Mammary epithelial cell (primary cell): ENCODE measurements around the gene TMEM212.

Experiments used
- EZH2 ChIP-seq: IDR thresholded peaks from 2 replicates; pipeline ENCODE4 v1.6.1; 2012; ENCODE audit warnings: low read length, inconsistent platforms, borderline replicate concordance
- TF ChIP-seq, protein P1 (sequence below), 2 donors: IDR thresholded peaks in 1 of 2; conservative IDR thresholded peaks in 1 of 2; 2 replicates each; pipeline ENCODE4 v1.5.1; 2011 to 2012; ENCODE audit warnings: inconsistent platforms in 2 of 2, low read length in 2 of 2, mild to moderate bottlenecking in 2 of 2, control low read depth in 1 of 2, low read depth in 1 of 2; ENCODE audit not compliant: insufficient read depth in 1 of 2; ENCODE audit errors: extremely low read depth in 1 of 2

DNA sequence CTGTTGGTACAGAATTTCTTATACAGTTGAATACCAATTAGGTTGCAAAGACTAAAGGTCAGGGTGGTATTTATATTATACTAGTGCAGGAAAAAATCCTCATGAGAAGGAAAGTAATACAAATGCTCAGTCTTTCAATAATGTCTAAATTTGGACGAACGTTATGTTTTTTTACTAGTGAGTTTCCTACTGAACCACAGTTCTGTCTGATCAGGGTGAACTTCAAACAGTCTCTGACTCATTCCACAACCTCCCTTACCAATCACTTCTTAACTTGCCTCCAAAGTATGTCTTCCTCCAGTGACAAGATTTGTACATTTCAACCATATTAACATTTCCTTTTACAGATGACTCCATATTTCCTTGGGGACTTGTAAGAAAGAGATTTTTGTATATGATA, 3.4 kb downstream of the TMEM212 start:
- TF ChIP-seq, protein P1, sequence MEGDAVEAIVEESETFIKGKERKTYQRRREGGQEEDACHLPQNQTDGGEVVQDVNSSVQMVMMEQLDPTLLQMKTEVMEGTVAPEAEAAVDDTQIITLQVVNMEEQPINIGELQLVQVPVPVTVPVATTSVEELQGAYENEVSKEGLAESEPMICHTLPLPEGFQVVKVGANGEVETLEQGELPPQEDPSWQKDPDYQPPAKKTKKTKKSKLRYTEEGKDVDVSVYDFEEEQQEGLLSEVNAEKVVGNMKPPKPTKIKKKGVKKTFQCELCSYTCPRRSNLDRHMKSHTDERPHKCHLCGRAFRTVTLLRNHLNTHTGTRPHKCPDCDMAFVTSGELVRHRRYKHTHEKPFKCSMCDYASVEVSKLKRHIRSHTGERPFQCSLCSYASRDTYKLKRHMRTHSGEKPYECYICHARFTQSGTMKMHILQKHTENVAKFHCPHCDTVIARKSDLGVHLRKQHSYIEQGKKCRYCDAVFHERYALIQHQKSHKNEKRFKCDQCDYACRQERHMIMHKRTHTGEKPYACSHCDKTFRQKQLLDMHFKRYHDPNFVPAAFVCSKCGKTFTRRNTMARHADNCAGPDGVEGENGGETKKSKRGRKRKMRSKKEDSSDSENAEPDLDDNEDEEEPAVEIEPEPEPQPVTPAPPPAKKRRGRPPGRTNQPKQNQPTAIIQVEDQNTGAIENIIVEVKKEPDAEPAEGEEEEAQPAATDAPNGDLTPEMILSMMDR (conservative IDR thresholded peaks at IDR 0.05 in 1 of 2, IDR thresholded peaks at IDR 0.05 in 1 of 2; ENCODE audit: extremely low read depth in 1 of 2, insufficient read depth in 1 of 2, low read depth in 1 of 2, low read length in 2 of 2), result no peak
- TF ChIP-seq EZH2, result no peak
